Subcutaneous abdominal adipose tissue (tissue), 5 donors: ENCODE data around the gene STX2.

Experiments
- H3K27ac ChIP-seq: one replicate; pipeline ENCODE4 v1.7.0; 2013; ENCODE audit warnings: low read depth, mild to moderate bottlenecking, inconsistent platforms, low read length, moderate library complexity
- H3K27me3 ChIP-seq, 5 donors: one replicate each; pipeline ENCODE4 v1.7.0; 2013; ENCODE audit warnings: low read length in 5 of 5, inconsistent platforms in 1 of 5; ENCODE audit not compliant: control insufficient read depth in 5 of 5, insufficient read depth in 4 of 5
- H3K36me3 ChIP-seq, 5 donors: one replicate each; pipeline ENCODE4 v1.7.0; 2013; ENCODE audit warnings: low read length in 5 of 5; ENCODE audit not compliant: control insufficient read depth in 5 of 5, insufficient read depth in 5 of 5
- H3K4me1 ChIP-seq, 5 donors: one replicate each; pipeline ENCODE4 v1.7.0; 2013; ENCODE audit warnings: low read length in 5 of 5, mild to moderate bottlenecking in 3 of 5, moderate library complexity in 1 of 5; ENCODE audit not compliant: control insufficient read depth in 5 of 5, insufficient read depth in 5 of 5
- H3K4me3 ChIP-seq, 5 donors: one replicate each; pipeline ENCODE4 v1.7.0; 2013; ENCODE audit warnings: low read length in 5 of 5, low read depth in 1 of 5
- H3K9ac ChIP-seq, 5 donors: one replicate each; pipeline ENCODE4 v1.7.0; 2013; ENCODE audit warnings: low read length in 5 of 5, mild to moderate bottlenecking in 4 of 5, moderate library complexity in 3 of 5
- H3K9me3 ChIP-seq, 5 donors: one replicate each; pipeline ENCODE4 v1.7.0; 2013; ENCODE audit warnings: low read length in 5 of 5; ENCODE audit not compliant: control insufficient read depth in 5 of 5
- donor health status: healthy.
- donor health status: healthy.
- donor health status: healthy.
- donor health status: healthy.
- donor health status: healthy.

STX2 gene

GRCh38 chr12:130819681-130820080, 19.4 kb downstream of the STX2 start:
- Histone ChIP-seq H3K9ac (no peak overlapping the region), H3K9me3 (no peaks in the 10 kb centered on the region), H3K27me3 (no peaks in the 10 kb centered on the region), H3K4me3 (no peak overlapping the region), H3K4me1 (peaks cover 0 to 10% (median 8%) of the 10 kb centered on the region in 5 donors), H3K36me3 (peaks cover 3 to 39% (median 26%) of the 10 kb centered on the region in 5 donors), H3K27ac (no peak overlapping the region)

GRCh38 chr12:130818635-130819576, 20.1 kb downstream of the STX2 start:
- Histone ChIP-seq H3K4me1 (peaks cover 0 to 10% (median 8%) of the 10 kb centered on the region in 5 donors), H3K27ac (no peak overlapping the region), H3K9me3 (no peaks in the 10 kb centered on the region), H3K4me3 (peak overlapping the region; percentile 55 to 81 (median 70)), H3K36me3 (peaks cover 3 to 40% (median 29%) of the 10 kb centered on the region in 5 donors), H3K27me3 (no peaks in the 10 kb centered on the region), H3K9ac (peak overlapping the region in 3 of 5 donors; percentile 13 to 59 (median 26))

GRCh38 chr12:130818272-130818634, 20.8 kb downstream of the STX2 start:
- H3K9ac ChIP-seq: peak overlapping the region in 3 of 5 donors; percentile 13 to 59 (median 26)
- peak overlapping the region in 4 of 5 donors; percentile 55 to 81 (median 70) for H3K4me3 ChIP-seq
- H3K9me3 ChIP-seq: no peaks in the 10 kb centered on the region
- H3K27me3 ChIP-seq: no peaks in the 10 kb centered on the region
- peaks cover 0 to 10% (median 8%) of the 10 kb centered on the region in 5 donors for H3K4me1 ChIP-seq
- peaks cover 0 to 44% (median 29%) of the 10 kb centered on the region in 5 donors for H3K36me3 ChIP-seq
- no peak overlapping the region for H3K27ac ChIP-seq

GRCh38 chr12:130817804-130818203, 21.2 kb downstream of the STX2 start:
- no peak overlapping the region for H3K9ac ChIP-seq
- peaks cover 0 to 42% (median 26%) of the 10 kb centered on the region in 5 donors for H3K36me3 ChIP-seq
- no peak overlapping the region for H3K27ac ChIP-seq
- H3K4me3 ChIP-seq: no peak overlapping the region
- no peaks in the 10 kb centered on the region for H3K27me3 ChIP-seq
- H3K4me1 ChIP-seq: peaks cover 0 to 10% (median 8%) of the 10 kb centered on the region in 5 donors
- no peaks in the 10 kb centered on the region for H3K9me3 ChIP-seq

GRCh38 chr12:130816097-130816496, 23.0 kb downstream of the STX2 start:
- Histone ChIP-seq H3K9ac (no peak overlapping the region), H3K27ac (no peak overlapping the region), H3K4me1 (peaks cover 0 to 10% (median 8%) of the 10 kb centered on the region in 5 donors), H3K9me3 (no peaks in the 10 kb centered on the region), H3K36me3 (peaks cover 0 to 39% (median 27%) of the 10 kb centered on the region in 5 donors), H3K4me3 (no peak overlapping the region), H3K27me3 (no peaks in the 10 kb centered on the region)

- H3K27me3 ChIP-seq: no peaks in the 10 kb centered on the region
- peaks cover 0 to 40% (median 24%) of the 10 kb centered on the region in 5 donors for H3K36me3 ChIP-seq
- no peak overlapping the region for H3K27ac ChIP-seq
- no peak overlapping the region for H3K4me3 ChIP-seq
- no peak overlapping the region for H3K9ac ChIP-seq
- H3K4me1 ChIP-seq: peaks cover 0 to 15% (median 10%) of the 10 kb centered on the region in 5 donors
- H3K9me3 ChIP-seq: no peaks in the 10 kb centered on the region
Observed at GRCh38 chr12:130815028-130815741, 23.9 kb downstream of the STX2 start.

- Histone ChIP-seq H3K4me1 (peaks cover 0 to 18% (median 7%) of the 10 kb centered on the region in 5 donors), H3K27me3 (no peaks in the 10 kb centered on the region), H3K9me3 (no peaks in the 10 kb centered on the region), H3K9ac (no peak overlapping the region), H3K27ac (no peak overlapping the region), H3K36me3 (peaks cover 0 to 46% (median 25%) of the 10 kb centered on the region in 5 donors), H3K4me3 (no peak overlapping the region)
Observed at GRCh38 chr12:130813949-130814348, 25.1 kb downstream of the STX2 start.

GRCh38 chr12:130813436-130813835, 25.6 kb downstream of the STX2 start:
- Histone ChIP-seq H3K4me3 (no peak overlapping the region), H3K9me3 (no peaks in the 10 kb centered on the region), H3K36me3 (peaks cover 0 to 48% (median 27%) of the 10 kb centered on the region in 5 donors), H3K27ac (no peak overlapping the region), H3K9ac (no peak overlapping the region), H3K4me1 (peaks cover 0 to 14% (median 3%) of the 10 kb centered on the region in 5 donors), H3K27me3 (no peaks in the 10 kb centered on the region)

GRCh38 chr12:130809791-130810190, 29.3 kb downstream of the STX2 start:
- H3K36me3 ChIP-seq: peaks cover 0 to 74% (median 51%) of the 10 kb centered on the region in 5 donors
- no peak overlapping the region for H3K9ac ChIP-seq
- peaks cover 0 to 14% (median 0%) of the 10 kb centered on the region in 5 donors for H3K4me1 ChIP-seq
- H3K27me3 ChIP-seq: no peaks in the 10 kb centered on the region
- H3K27ac ChIP-seq: no peak overlapping the region
- H3K9me3 ChIP-seq: no peaks in the 10 kb centered on the region
- H3K4me3 ChIP-seq: no peak overlapping the region
